Measurements from ENCODE around the gene SLC25A41.

SLC25A41 gene

DNA sequence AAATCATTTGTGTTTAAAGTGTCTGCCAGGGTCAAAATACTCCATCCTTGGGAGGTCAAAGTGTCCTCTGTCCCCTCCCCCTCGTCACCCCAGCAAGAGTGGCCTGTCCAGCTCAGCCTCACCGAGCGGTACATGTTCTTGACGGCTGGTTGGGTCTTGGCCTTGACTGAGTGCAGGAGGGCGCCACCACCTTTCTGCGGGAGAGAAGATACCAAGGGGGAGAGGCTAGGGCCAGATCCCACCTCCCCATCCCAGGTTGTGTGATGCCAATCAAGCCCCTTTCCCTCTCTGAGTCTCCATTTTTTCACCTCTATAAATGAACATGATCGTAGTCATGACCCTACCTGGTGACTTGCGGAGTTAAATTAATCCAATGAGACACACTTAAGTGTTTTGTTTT, 36.6 kb upstream of the SLC25A41 start:
- no peak overlapping the region for H3K27ac ChIP-seq
- TF ChIP-seq, protein P1, sequence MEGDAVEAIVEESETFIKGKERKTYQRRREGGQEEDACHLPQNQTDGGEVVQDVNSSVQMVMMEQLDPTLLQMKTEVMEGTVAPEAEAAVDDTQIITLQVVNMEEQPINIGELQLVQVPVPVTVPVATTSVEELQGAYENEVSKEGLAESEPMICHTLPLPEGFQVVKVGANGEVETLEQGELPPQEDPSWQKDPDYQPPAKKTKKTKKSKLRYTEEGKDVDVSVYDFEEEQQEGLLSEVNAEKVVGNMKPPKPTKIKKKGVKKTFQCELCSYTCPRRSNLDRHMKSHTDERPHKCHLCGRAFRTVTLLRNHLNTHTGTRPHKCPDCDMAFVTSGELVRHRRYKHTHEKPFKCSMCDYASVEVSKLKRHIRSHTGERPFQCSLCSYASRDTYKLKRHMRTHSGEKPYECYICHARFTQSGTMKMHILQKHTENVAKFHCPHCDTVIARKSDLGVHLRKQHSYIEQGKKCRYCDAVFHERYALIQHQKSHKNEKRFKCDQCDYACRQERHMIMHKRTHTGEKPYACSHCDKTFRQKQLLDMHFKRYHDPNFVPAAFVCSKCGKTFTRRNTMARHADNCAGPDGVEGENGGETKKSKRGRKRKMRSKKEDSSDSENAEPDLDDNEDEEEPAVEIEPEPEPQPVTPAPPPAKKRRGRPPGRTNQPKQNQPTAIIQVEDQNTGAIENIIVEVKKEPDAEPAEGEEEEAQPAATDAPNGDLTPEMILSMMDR (IDR thresholded peaks at IDR 0.05), result no peak
- TF ChIP-seq ZFX (IDR thresholded peaks at IDR 0.05; ENCODE audit: borderline replicate concordance), result no peak

- no peak overlapping the region for H3K27ac ChIP-seq
Observed at GRCh38 chr19:6467384-6467783, 33.8 kb upstream of the SLC25A41 start.

GRCh38 chr19:6466526-6467248, 33.1 kb upstream of the SLC25A41 start:
- TF ChIP-seq, protein P1 (IDR thresholded peaks at IDR 0.05), result no peak
- TF ChIP-seq ZFX (IDR thresholded peaks at IDR 0.05; ENCODE audit: borderline replicate concordance), result no peak
- H3K27ac ChIP-seq, result no peak overlapping the region

More at GRCh38 chr19:6467384-6467783, 33.8 kb upstream of the SLC25A41 start:
- TF ChIP-seq ZFX (IDR thresholded peaks at IDR 0.05; ENCODE audit: borderline replicate concordance), result no peak

DNA sequence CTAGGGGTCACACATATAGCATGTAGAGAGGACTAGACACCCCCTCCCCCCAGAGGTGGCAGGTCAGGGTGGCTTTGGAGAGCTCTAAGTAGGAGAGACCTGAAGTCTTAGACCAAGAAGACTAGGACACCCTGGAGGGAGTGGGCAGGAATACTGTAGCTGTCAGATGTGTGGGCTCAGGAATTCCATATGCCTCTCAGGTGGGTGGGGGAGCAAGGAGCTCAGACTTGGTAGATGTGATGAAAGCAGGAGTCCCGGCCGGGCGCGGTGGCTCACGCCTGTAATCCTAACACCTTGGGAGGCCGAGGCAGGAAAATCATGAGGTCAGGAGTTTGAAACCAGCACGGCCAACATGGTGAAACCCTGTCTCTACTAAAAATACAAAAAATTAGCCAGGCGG, 32.1 kb upstream of the SLC25A41 start:
- TF ChIP-seq, protein P1 (IDR thresholded peaks at IDR 0.05), result no peak
- no peak for TF ChIP-seq ZFX (IDR thresholded peaks at IDR 0.05; ENCODE audit: borderline replicate concordance)
- peak overlapping the region; percentile 98 for H3K27ac ChIP-seq

DNA sequence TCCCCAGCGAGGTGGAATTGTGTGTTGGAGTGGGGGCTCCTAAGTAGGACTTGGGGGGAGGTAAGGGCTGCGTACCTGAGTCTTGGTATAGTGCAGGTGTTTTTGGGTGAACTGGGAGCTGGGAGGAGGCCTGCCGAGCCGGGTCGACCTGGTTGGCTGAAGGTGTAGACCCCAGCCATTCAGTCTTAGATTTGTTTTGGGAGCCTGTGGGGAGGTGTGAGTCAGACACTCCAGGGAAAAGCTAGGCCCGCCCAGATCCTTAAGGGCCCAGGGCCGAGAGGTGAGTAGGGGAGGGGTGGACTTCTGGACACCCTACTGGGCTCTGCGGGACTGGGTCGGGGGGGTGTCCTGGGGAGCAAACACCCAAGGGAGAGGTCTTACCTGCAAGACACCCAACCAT, 31.4 kb upstream of the SLC25A41 start:
- H3K27ac ChIP-seq, result peak overlapping the region; percentile 98

GRCh38 chr19:6464070-6464873, 30.7 kb upstream of the SLC25A41 start, which contains the start of gene CRB3:
Gene CRB3 (plus strand): TSS chr19:6464271. CDS start chr19:6464702, 431 bp downstream.
- H3K27ac ChIP-seq, result peak within 1 kb of the TSS; percentile 98
- no peak for TF ChIP-seq ZFX (IDR thresholded peaks at IDR 0.05; ENCODE audit: borderline replicate concordance)
- TF ChIP-seq, protein P1 (IDR thresholded peaks at IDR 0.05), result no peak

More for the DNA sequence above, 31.4 kb upstream of the SLC25A41 start:
- TF ChIP-seq ZFX (IDR thresholded peaks at IDR 0.05; ENCODE audit: borderline replicate concordance), result no peak
- TF ChIP-seq, protein P1 (IDR thresholded peaks at IDR 0.05), result no peak

DNA sequence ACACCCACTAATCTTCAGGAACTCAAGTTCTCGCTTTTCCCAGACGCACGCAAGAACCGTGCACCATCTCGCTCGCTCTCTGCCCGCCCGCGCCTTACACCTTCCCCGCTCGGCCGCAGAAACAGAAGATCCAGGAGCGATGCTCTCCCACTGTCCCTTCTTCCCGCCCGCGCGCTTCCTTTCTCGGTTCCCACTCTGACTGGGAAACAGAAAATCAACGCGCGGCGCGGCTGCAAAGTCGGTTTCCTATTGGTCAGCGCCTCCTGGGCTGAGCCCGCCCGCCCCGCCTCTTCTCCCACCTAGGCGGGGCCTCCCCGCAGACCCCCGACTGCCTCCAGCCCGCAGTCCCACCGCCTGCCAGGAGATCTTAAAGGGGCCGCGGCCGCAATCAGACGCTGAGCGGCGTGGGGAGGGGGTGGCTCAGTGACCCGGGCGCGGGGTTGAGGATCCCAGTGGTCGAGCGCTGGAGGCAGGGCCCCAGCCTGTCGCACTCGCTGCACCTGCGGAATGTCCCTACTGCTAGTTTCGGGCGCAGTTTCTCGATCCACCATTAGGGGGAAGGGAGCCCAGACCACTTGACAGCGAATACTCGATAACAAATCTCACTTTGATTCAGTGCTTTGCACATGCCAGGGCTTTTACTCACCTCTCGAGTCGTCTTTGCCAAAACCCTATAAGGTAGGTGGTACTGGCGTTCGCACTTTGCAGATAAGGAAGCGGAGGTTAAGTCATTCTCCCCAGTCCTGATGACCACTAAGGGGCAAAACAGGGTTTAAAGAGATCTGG, 26.7 kb upstream of the SLC25A41 start:
- peak overlapping the region; percentile 75 for H3K27ac ChIP-seq
- TF ChIP-seq ZFX (IDR thresholded peaks at IDR 0.05; ENCODE audit: borderline replicate concordance), result no peak
- TF ChIP-seq, protein P1 (IDR thresholded peaks at IDR 0.05), result peak; percentile 58
